ENCODE measurements around the gene RPL27A.

RPL27A gene

GRCh38 chr11:8739309-8739793 lies 56.8 kb downstream of the RPL27A start (continued):
- TF ChIP-seq ZBTB1 (tag by site-specific recombination; IDR thresholded peaks at IDR 0.05) (no peak), ZNF223 (tag by site-specific recombination; IDR thresholded peaks at IDR 0.05) (no peak), ZNF704 (tag by site-specific recombination; IDR thresholded peaks at IDR 0.05) (no peak), GLI2 (tag by site-specific recombination; IDR thresholded peaks at IDR 0.05; ENCODE audit: borderline replicate concordance, low read depth) (0 out of 2 replicates have a peak, but pooled peaks have one; percentile 56), ZNF324 (tag by site-specific recombination; IDR thresholded peaks at IDR 0.05) (no peak), CTCF (tag by site-specific recombination; IDR thresholded peaks at IDR 0.05) (no peak), OVOL3 (tag by site-specific recombination; IDR thresholded peaks at IDR 0.05) (no peak), ZFP3 (tag by site-specific recombination; IDR thresholded peaks at IDR 0.05; ENCODE audit: low read depth) (no peak), ZNF398 (tag by site-specific recombination; IDR thresholded peaks at IDR 0.05) (no peak), TRIM28 (IDR thresholded peaks at IDR 0.05; ENCODE audit: borderline replicate concordance, low read length) (no peak), ZNF747 (tag by site-specific recombination; IDR thresholded peaks at IDR 0.05) (no peak), ZBTB10 (tag by site-specific recombination; IDR thresholded peaks at IDR 0.05) (no peak), ZNF626 (tag by site-specific recombination; IDR thresholded peaks at IDR 0.05) (no peak), ZNF37A (tag by site-specific recombination; IDR thresholded peaks at IDR 0.05) (no peak), ZNF558 (tag by site-specific recombination; IDR thresholded peaks at IDR 0.05) (no peak), ZBTB17 (tag by site-specific recombination; IDR thresholded peaks at IDR 0.05) (no peak), ATF2 (tag by site-specific recombination; IDR thresholded peaks at IDR 0.05; ENCODE audit: low read depth) (no peak), ZNF776 (tag by site-specific recombination; IDR thresholded peaks at IDR 0.05; ENCODE audit: borderline replicate concordance) (no peak), ZNF610 (tag by site-specific recombination; IDR thresholded peaks at IDR 0.05; ENCODE audit: borderline replicate concordance) (no peak), HOXD13 (CRISPR knock-in tag; IDR thresholded peaks at IDR 0.05; ENCODE audit: borderline replicate concordance) (no peak), ZNF274 (IDR thresholded peaks at IDR 0.05; ENCODE audit: low read length) (no peak), ZNF274 (tag by site-specific recombination; IDR thresholded peaks at IDR 0.05; ENCODE audit: borderline replicate concordance) (no peak), ZNF768 (tag by site-specific recombination; IDR thresholded peaks at IDR 0.05) (no peak), HOXA7 (CRISPR knock-in tag; IDR thresholded peaks at IDR 0.05; ENCODE audit: borderline replicate concordance) (no peak), ZNF677 (tag by site-specific recombination; IDR thresholded peaks at IDR 0.05) (no peak), ZBTB6 (tag by site-specific recombination; IDR thresholded peaks at IDR 0.05) (no peak), ZSCAN5A (tag by site-specific recombination; IDR thresholded peaks at IDR 0.05) (no peak), KLF16 (tag by site-specific recombination; IDR thresholded peaks at IDR 0.05) (no peak), ZNF292 (tag by site-specific recombination; IDR thresholded peaks at IDR 0.05; ENCODE audit: borderline replicate concordance, low read depth) (no peak), ZNF549 (tag by site-specific recombination; IDR thresholded peaks at IDR 0.05) (no peak), ZNF664 (tag by site-specific recombination; IDR thresholded peaks at IDR 0.05) (no peak)
